A673 (cell line): ENCODE results near the gene RTCA. TPM values are rescaled to one million over a fixed set of nuclear protein-coding genes. Genes with fewer than 3 reads are reported as not detected.

ENCODE experiments used
- BruUV-seq: library from RNA; stranded (reverse); fragments of 400-500 nt; replicated peaks from 2 replicates; lab custom pipeline; 2021; lab: Mats Ljungman, UMichigan
- CTCF ChIA-PET: fragments of 300-600 bp; sonication (Branson Sonifier 250); formaldehyde crosslinking; loops from one replicate; lab custom pipeline; 2022; ENCODE audit warnings: antibody characterized with exemption; lab: Charles Lee
- POLR2A ChIA-PET: fragments of 300-600 bp; sonication (Branson Sonifier 250); formaldehyde crosslinking; loops from one replicate; lab custom pipeline; 2022; ENCODE audit warnings: antibody characterized with exemption; ENCODE audit not compliant: low non-redundant PET; lab: Charles Lee
- DNase-seq: peaks from one replicate; pipeline ENCODE4 v3.0.0-alpha.2; 2015; ENCODE audit warnings: low spot score
- H3K27ac ChIP-seq: fragments of 200-600 bp; sonication (generic); 2 replicates; pipeline ENCODE4 v1.5.1; 2016; ENCODE audit warnings: mixed run types, low read depth, mild to moderate bottlenecking, mixed read lengths, antibody characterized with exemption, low read length; ENCODE audit not compliant: poor library complexity, severe bottlenecking
- H3K27me3 ChIP-seq: fragments of 200-600 bp; sonication (generic); replicated peaks from 2 replicates; pipeline ENCODE4 v1.6.1; 2017; ENCODE audit warnings: mixed run types, low read depth, mild to moderate bottlenecking, mixed read lengths, antibody characterized with exemption, low read length; ENCODE audit not compliant: insufficient read depth, poor library complexity
- H3K36me3 ChIP-seq: fragments of 200-600 bp; sonication (generic); 2 replicates; pipeline ENCODE4 v1.6.1; 2016; ENCODE audit warnings: mixed run types, mild to moderate bottlenecking, mixed read lengths, antibody characterized with exemption, low read length; ENCODE audit not compliant: insufficient read depth, poor library complexity, severe bottlenecking
- H3K4me1 ChIP-seq: fragments of 200-600 bp; sonication (generic); 2 replicates; pipeline ENCODE4 v1.6.1; 2017; ENCODE audit warnings: mixed run types, mild to moderate bottlenecking, mixed read lengths, antibody characterized with exemption, low read length; ENCODE audit not compliant: insufficient read depth, poor library complexity, severe bottlenecking
- H3K4me3 ChIP-seq: fragments of 200-600 bp; sonication (generic); 2 replicates; pipeline ENCODE4 v1.5.1; 2016; ENCODE audit warnings: low read depth, mixed run types, mild to moderate bottlenecking, mixed read lengths, low read length; ENCODE audit not compliant: poor library complexity, severe bottlenecking
- H3K9me3 ChIP-seq: fragments of 200-600 bp; sonication (generic); 2 replicates; pipeline ENCODE4 v1.6.1; 2016; ENCODE audit warnings: mixed run types, low read depth, mild to moderate bottlenecking, mixed read lengths, antibody characterized with exemption, low read length; ENCODE audit not compliant: poor library complexity, severe bottlenecking
- CTCF ChIP-seq: fragments of 300-800, 200-600 bp; sonication (generic); conservative IDR thresholded peaks from 2 replicates; pipeline ENCODE4 v1.5.1; 2017; ENCODE audit warnings: low read depth, mild to moderate bottlenecking, antibody characterized with exemption, low read length, moderate library complexity, mixed read lengths
- EZH2 ChIP-seq: fragments of 200-600 bp; sonication (generic); IDR thresholded peaks from 2 replicates; pipeline ENCODE4 v1.6.1; 2017; ENCODE audit warnings: borderline replicate concordance, low read depth, mild to moderate bottlenecking, mixed read lengths, antibody characterized with exemption, low read length; ENCODE audit not compliant: poor library complexity, severe bottlenecking
- intact Hi-C: fragments of 100-400 bp; cut with micrococcal nuclease; formaldehyde crosslinking; loops from one replicate; pipeline ENCODE4 v1.10.0; 2022; ENCODE audit not compliant: unreplicated experiment
- total RNA-seq: library from RNA; stranded (reverse); gene quantifications from 2 replicates; pipeline ENCODE4 v1.2.3, GENCODE V29; 2021

The RTCA gene
- total RNA-seq, 1 experiment from 2014 or later: 57.7 TPM

GRCh38 chr1:100300691-100301090, 34.7 kb downstream of the RTCA start:
- POLR2A ChIA-PET: no interaction called here
- Histone ChIP-seq H3K36me3 (no peaks in the 10 kb centered on the region), H3K4me1 (no peaks in the 10 kb centered on the region), H3K27ac (no peak overlapping the region), H3K27me3 (no peaks in the 10 kb centered on the region), H3K9me3 (no peaks in the 10 kb centered on the region), H3K4me3 (no peak overlapping the region)
- no peak for TF ChIP-seq CTCF
- TF ChIP-seq EZH2: no peak
- intact Hi-C loops: no loop called here
- DNase-seq: no peak
- no TSS peak for BruUV-seq
- CTCF ChIA-PET: no interaction called here

- Histone ChIP-seq H3K4me1 (no peaks in the 10 kb centered on the region), H3K36me3 (no peaks in the 10 kb centered on the region), H3K27ac (no peak overlapping the region), H3K27me3 (no peaks in the 10 kb centered on the region), H3K4me3 (no peak overlapping the region), H3K9me3 (no peaks in the 10 kb centered on the region)
- TF ChIP-seq CTCF (no peak), EZH2 (no peak)
- no TSS peak for BruUV-seq
- ChIA-PET POLR2A (no interaction called here), CTCF (no interaction called here)
- no peak for DNase-seq
- intact Hi-C loops: no loop called here
These were observed 36.7 kb downstream of the RTCA start for GRCh38 chr1:100302739-100303138.

- POLR2A ChIA-PET: no interaction called here
- no peak for TF ChIP-seq CTCF
- TF ChIP-seq EZH2: no peak
- Histone ChIP-seq H3K9me3 (no peaks in the 10 kb centered on the region), H3K4me1 (no peaks in the 10 kb centered on the region), H3K36me3 (no peaks in the 10 kb centered on the region), H3K4me3 (no peak overlapping the region), H3K27me3 (no peaks in the 10 kb centered on the region), H3K27ac (no peak overlapping the region)
- CTCF ChIA-PET: no interaction called here
- DNase-seq: no peak
- no TSS peak for BruUV-seq
- intact Hi-C loops: no loop called here
These were observed 38.2 kb downstream of the RTCA start for GRCh38 chr1:100304227-100304626.
